Muscle of leg (tissue), 11 donors: ENCODE data around the gene KCNK4. TPM values are rescaled to one million over a fixed set of nuclear protein-coding genes. Genes with fewer than 3 reads are reported as not detected.

Experiments used
- DNase-seq: peaks from one replicate; pipeline ENCODE4 v3.0.0; 2013
- H3K27ac ChIP-seq: one replicate; pipeline ENCODE4 v1.5.1; 2013; ENCODE audit warnings: mild to moderate bottlenecking, low read length, control low read depth
- H3K27me3 ChIP-seq: one replicate; pipeline ENCODE4 v1.6.1; 2013; ENCODE audit warnings: low read length; ENCODE audit not compliant: control insufficient read depth, insufficient read depth
- H3K36me3 ChIP-seq: one replicate; pipeline ENCODE4 v1.6.1; 2013; ENCODE audit warnings: low read length; ENCODE audit not compliant: control insufficient read depth, insufficient read depth
- H3K4me1 ChIP-seq: one replicate; pipeline ENCODE4 v1.6.1; 2013; ENCODE audit warnings: low read length; ENCODE audit not compliant: control insufficient read depth, insufficient read depth
- H3K4me3 ChIP-seq: one replicate; pipeline ENCODE4 v1.5.1; 2013; ENCODE audit warnings: low read length, control low read depth
- H3K9me3 ChIP-seq: replicated peaks from 2 replicates; pipeline ENCODE4 v1.6.1; 2013; ENCODE audit warnings: low read depth, low read length; ENCODE audit not compliant: control insufficient read depth
- WGBS: methylation state at CpG from one replicate; pipeline ENCODE4 v1.1.5; 2013; ENCODE audit warnings: missing lambda C conversion rate; ENCODE audit not compliant: insufficient coverage; 5-methylcytosine and 5-hydroxymethylcytosine counted together
- polyA plus RNA-seq, 8 donors: library from polyadenylated mRNA; unstranded; fragments of 120-200 nt; gene quantifications; one replicate each; pipeline versions ENCODE4 v1.2.1 to v1.2.3, GENCODE V29; 2013; ENCODE audit warnings: inconsistent platforms in 1 of 8, low replicate concordance in 1 of 8; ENCODE audit not compliant: insufficient read length in 8 of 8, insufficient read depth in 1 of 8
- total RNA-seq: library from RNA; stranded (reverse); fragments of 120-200 nt; gene quantifications from one replicate; pipeline ENCODE4 v1.2.4, GENCODE V29; 2013

KCNK4 gene
- total and polyA plus RNA-seq, 9 donors, result 0.08 to 0.13 TPM; not detected in 7

- Histone ChIP-seq H3K4me1 (peaks cover 36% of the 10 kb centered on the region), H3K36me3 (no peaks in the 10 kb centered on the region), H3K9me3 (no peaks in the 10 kb centered on the region), H3K27me3 (peaks cover 10% of the 10 kb centered on the region), H3K27ac (no peak within 1 kb of the TSS), H3K4me3 (peak within 1 kb of the TSS; percentile 19)
- 62% methylated on average over 15 of the region's 16 CpGs for WGBS
- DNase-seq, result no peak
These were observed 48.8 kb downstream of the KCNK4 start, which contains the start of gene CCDC88B for GRCh38 chr11:64339754-64340408. TSS of gene CCDC88B (plus strand) at chr11:64340204. CDS start at chr11:64340267, 63 bp downstream.

GRCh38 chr11:64340671-64341335 is 49.7 kb downstream of the KCNK4 start:
- H3K4me3 ChIP-seq, result peak overlapping the region; percentile 19
- no peaks in the 10 kb centered on the region for H3K9me3 ChIP-seq
- H3K36me3 ChIP-seq, result no peaks in the 10 kb centered on the region
- peaks cover 10% of the 10 kb centered on the region for H3K27me3 ChIP-seq
- H3K27ac ChIP-seq, result no peak overlapping the region
- peaks cover 36% of the 10 kb centered on the region for H3K4me1 ChIP-seq
- 19% methylated on average over 24 of the region's 33 CpGs for WGBS
- no peak for DNase-seq

- WGBS, result 67% methylated on average over 20 of the region's 21 CpGs
- H3K4me3 ChIP-seq, result no peak overlapping the region
- H3K9me3 ChIP-seq, result no peaks in the 10 kb centered on the region
- no peaks in the 10 kb centered on the region for H3K36me3 ChIP-seq
- peaks cover 10% of the 10 kb centered on the region for H3K27me3 ChIP-seq
- no peak for DNase-seq
- peaks cover 36% of the 10 kb centered on the region for H3K4me1 ChIP-seq
- no peak overlapping the region for H3K27ac ChIP-seq
These were observed 50.3 kb downstream of the KCNK4 start for GRCh38 chr11:64341429-64341828.

GRCh38 chr11:64341851-64342791 is 51.0 kb downstream of the KCNK4 start:
- H3K27me3 ChIP-seq, result peaks cover 10% of the 10 kb centered on the region
- DNase-seq, result peak; percentile 85
- no peaks in the 10 kb centered on the region for H3K36me3 ChIP-seq
- no peaks in the 10 kb centered on the region for H3K9me3 ChIP-seq
- H3K27ac ChIP-seq, result peak overlapping the region; percentile 87
- peak overlapping the region; percentile 36 for H3K4me3 ChIP-seq
- WGBS, result 3% methylated on average over 48 of the region's 55 CpGs
- peaks cover 36% of the 10 kb centered on the region for H3K4me1 ChIP-seq

- Histone ChIP-seq H3K27me3 (peaks cover 10% of the 10 kb centered on the region), H3K4me3 (no peak overlapping the region), H3K9me3 (no peaks in the 10 kb centered on the region), H3K27ac (no peak overlapping the region), H3K4me1 (peaks cover 38% of the 10 kb centered on the region), H3K36me3 (no peaks in the 10 kb centered on the region)
- WGBS, result 40% methylated on average over 14 of the region's 29 CpGs
- DNase-seq, result no peak
These were observed 52.0 kb downstream of the KCNK4 start for GRCh38 chr11:64342869-64343745.

- Histone ChIP-seq H3K36me3 (no peaks in the 10 kb centered on the region), H3K9me3 (no peaks in the 10 kb centered on the region), H3K27ac (peak overlapping the region; percentile 15), H3K27me3 (peaks cover 10% of the 10 kb centered on the region), H3K4me3 (no peak overlapping the region), H3K4me1 (peaks cover 46% of the 10 kb centered on the region)
- DNase-seq, result no peak
- 70% methylated on average over 15 of the region's 18 CpGs for WGBS
These were observed 52.9 kb downstream of the KCNK4 start for GRCh38 chr11:64343767-64344559.

GRCh38 chr11:64344787-64345186 is 53.7 kb downstream of the KCNK4 start:
- WGBS, result 46% methylated on average over 28 of the region's 28 CpGs
- DNase-seq, result peak; percentile 70
- no peak overlapping the region for H3K4me3 ChIP-seq
- H3K27ac ChIP-seq, result peak overlapping the region; percentile 15
- H3K9me3 ChIP-seq, result no peaks in the 10 kb centered on the region
- peaks cover 49% of the 10 kb centered on the region for H3K4me1 ChIP-seq
- peaks cover 10% of the 10 kb centered on the region for H3K27me3 ChIP-seq
- H3K36me3 ChIP-seq, result no peaks in the 10 kb centered on the region

- Histone ChIP-seq H3K9me3 (no peaks in the 10 kb centered on the region), H3K27me3 (no peaks in the 10 kb centered on the region), H3K4me1 (peaks cover 41% of the 10 kb centered on the region), H3K36me3 (no peaks in the 10 kb centered on the region), H3K27ac (no peak overlapping the region), H3K4me3 (no peak overlapping the region)
- 76% methylated on average over 8 of the region's 12 CpGs for WGBS
- DNase-seq, result no peak
These were observed 56.2 kb downstream of the KCNK4 start for GRCh38 chr11:64347193-64347867.
